ENCODE results near the gene CEACAM7.

The CEACAM7 gene

DNA sequence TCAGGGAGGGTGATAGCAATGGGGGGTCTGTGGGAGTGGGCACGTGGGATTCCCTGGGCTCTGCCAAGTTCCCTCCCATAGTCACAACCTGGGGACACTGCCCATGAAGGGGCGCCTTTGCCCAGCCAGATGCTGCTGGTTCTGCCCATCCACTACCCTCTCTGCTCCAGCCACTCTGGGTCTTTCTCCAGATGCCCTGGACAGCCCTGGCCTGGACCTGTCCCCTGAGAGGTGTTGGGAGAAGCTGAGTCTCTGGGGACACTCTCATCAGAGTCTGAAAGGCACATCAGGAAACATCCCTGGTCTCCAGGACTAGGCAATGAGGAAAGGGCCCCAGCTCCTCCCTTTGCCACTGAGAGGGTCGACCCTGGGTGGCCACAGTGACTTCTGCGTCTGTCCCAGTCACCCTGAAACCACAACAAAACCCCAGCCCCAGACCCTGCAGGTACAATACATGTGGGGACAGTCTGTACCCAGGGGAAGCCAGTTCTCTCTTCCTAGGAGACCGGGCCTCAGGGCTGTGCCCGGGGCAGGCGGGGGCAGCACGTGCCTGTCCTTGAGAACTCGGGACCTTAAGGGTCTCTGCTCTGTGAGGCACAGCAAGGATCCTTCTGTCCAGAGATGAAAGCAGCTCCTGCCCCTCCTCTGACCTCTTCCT lies 9.3 kb upstream of the CEACAM7 start:
- Histone ChIP-seq H3K36me3 (ENCODE audit: control insufficient read depth in 2 of 2, insufficient read depth in 1 of 2, low read length in 2 of 2) (no peaks in the 10 kb centered on the region), H3K4me1 (ENCODE audit: control insufficient read depth, insufficient read depth, low read length) (peaks cover 3% of the 10 kb centered on the region; the same call in 1 of the 2 replicates), H3K4me3 (ENCODE audit: low read depth, low read length) (no peak overlapping the region), H3K9me3 (ENCODE audit: control insufficient read depth, insufficient read depth, low read depth, low read length) (no peaks in the 10 kb centered on the region), H3K27ac (ENCODE audit: extremely low read depth, low read depth, low read length) (no peak overlapping the region)
- ChIA-PET POLR2A (no interaction called here), CTCF (interaction anchor here (0.8 to 3.8 kb wide), 6 partner anchors 10 to 56 kb away, joined by 3 to 44 read pairs (median 4); partner anchors contain the start of gene CEACAM5)
- TF ChIP-seq ZNF155 (tag by site-specific recombination; IDR thresholded peaks at IDR 0.05) (no peak), ZNF274 (IDR thresholded peaks at IDR 0.05; ENCODE audit: low read length) (no peak), ZNF274 (tag by site-specific recombination; IDR thresholded peaks at IDR 0.05; ENCODE audit: borderline replicate concordance) (no peak), ZNF324 (tag by site-specific recombination; IDR thresholded peaks at IDR 0.05) (no peak)

DNA sequence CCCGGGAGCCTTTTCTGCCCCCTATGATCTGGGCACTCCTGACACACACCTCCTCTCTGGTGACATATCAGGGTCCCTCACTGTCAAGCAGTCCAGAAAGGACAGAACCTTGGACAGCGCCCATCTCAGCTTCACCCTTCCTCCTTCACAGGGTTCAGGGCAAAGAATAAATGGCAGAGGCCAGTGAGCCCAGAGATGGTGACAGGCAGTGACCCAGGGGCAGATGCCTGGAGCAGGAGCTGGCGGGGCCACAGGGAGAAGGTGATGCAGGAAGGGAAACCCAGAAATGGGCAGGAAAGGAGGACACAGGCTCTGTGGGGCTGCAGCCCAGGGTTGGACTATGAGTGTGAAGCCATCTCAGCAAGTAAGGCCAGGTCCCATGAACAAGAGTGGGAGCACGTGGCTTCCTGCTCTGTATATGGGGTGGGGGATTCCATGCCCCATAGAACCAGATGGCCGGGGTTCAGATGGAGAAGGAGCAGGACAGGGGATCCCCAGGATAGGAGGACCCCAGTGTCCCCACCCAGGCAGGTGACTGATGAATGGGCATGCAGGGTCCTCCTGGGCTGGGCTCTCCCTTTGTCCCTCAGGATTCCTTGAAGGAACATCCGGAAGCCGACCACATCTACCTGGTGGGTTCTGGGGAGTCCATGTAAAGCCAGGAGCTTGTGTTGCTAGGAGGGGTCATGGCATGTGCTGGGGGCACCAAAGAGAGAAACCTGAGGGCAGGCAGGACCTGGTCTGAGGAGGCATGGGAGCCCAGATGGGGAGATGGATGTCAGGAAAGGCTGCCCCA lies 8.5 kb upstream of the CEACAM7 start:
- POLR2A ChIA-PET, result no interaction called here
- H3K36me3 ChIP-seq (ENCODE audit: control insufficient read depth in 2 of 2, insufficient read depth in 1 of 2, low read length in 2 of 2), result no peaks in the 10 kb centered on the region
- CTCF ChIA-PET, result interaction anchor here (1.1 to 3.8 kb wide), 4 partner anchors 11 to 57 kb away, joined by 3 to 44 read pairs (median 5); partner anchors contain the start of gene CEACAM5
- no peaks in the 10 kb centered on the region for H3K9me3 ChIP-seq (ENCODE audit: control insufficient read depth, insufficient read depth, low read depth, low read length)
- TF ChIP-seq, protein P1, sequence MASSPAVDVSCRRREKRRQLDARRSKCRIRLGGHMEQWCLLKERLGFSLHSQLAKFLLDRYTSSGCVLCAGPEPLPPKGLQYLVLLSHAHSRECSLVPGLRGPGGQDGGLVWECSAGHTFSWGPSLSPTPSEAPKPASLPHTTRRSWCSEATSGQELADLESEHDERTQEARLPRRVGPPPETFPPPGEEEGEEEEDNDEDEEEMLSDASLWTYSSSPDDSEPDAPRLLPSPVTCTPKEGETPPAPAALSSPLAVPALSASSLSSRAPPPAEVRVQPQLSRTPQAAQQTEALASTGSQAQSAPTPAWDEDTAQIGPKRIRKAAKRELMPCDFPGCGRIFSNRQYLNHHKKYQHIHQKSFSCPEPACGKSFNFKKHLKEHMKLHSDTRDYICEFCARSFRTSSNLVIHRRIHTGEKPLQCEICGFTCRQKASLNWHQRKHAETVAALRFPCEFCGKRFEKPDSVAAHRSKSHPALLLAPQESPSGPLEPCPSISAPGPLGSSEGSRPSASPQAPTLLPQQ (tag by site-specific recombination; IDR thresholded peaks at IDR 0.05), result no peak
- TF ChIP-seq, protein P2, sequence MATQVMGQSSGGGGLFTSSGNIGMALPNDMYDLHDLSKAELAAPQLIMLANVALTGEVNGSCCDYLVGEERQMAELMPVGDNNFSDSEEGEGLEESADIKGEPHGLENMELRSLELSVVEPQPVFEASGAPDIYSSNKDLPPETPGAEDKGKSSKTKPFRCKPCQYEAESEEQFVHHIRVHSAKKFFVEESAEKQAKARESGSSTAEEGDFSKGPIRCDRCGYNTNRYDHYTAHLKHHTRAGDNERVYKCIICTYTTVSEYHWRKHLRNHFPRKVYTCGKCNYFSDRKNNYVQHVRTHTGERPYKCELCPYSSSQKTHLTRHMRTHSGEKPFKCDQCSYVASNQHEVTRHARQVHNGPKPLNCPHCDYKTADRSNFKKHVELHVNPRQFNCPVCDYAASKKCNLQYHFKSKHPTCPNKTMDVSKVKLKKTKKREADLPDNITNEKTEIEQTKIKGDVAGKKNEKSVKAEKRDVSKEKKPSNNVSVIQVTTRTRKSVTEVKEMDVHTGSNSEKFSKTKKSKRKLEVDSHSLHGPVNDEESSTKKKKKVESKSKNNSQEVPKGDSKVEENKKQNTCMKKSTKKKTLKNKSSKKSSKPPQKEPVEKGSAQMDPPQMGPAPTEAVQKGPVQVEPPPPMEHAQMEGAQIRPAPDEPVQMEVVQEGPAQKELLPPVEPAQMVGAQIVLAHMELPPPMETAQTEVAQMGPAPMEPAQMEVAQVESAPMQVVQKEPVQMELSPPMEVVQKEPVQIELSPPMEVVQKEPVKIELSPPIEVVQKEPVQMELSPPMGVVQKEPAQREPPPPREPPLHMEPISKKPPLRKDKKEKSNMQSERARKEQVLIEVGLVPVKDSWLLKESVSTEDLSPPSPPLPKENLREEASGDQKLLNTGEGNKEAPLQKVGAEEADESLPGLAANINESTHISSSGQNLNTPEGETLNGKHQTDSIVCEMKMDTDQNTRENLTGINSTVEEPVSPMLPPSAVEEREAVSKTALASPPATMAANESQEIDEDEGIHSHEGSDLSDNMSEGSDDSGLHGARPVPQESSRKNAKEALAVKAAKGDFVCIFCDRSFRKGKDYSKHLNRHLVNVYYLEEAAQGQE (tag by site-specific recombination; IDR thresholded peaks at IDR 0.05), result peak; percentile 97
- no peak for TF ChIP-seq KLF10 (tag by site-specific recombination; IDR thresholded peaks at IDR 0.05)
- no peak overlapping the region for H3K4me3 ChIP-seq (ENCODE audit: low read depth, low read length)
- no peak overlapping the region for H3K27ac ChIP-seq (ENCODE audit: extremely low read depth, low read depth, low read length)
- no peaks in the 10 kb centered on the region for H3K4me1 ChIP-seq (ENCODE audit: control insufficient read depth, insufficient read depth, low read length)

DNA sequence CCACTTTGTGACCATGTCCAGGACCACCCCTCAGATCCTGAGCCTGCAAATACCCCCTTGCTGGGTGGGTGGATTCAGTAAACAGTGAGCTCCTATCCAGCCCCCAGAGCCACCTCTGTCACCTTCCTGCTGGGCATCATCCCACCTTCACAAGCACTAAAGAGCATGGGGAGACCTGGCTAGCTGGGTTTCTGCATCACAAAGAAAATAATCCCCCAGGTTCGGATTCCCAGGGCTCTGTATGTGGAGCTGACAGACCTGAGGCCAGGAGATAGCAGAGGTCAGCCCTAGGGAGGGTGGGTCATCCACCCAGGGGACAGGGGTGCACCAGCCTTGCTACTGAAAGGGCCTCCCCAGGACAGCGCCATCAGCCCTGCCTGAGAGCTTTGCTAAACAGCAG lies 7.7 kb upstream of the CEACAM7 start:
- Histone ChIP-seq H3K27ac (ENCODE audit: extremely low read depth, low read depth, low read length) (no peak overlapping the region), H3K36me3 (ENCODE audit: control insufficient read depth in 2 of 2, insufficient read depth in 1 of 2, low read length in 2 of 2) (no peaks in the 10 kb centered on the region), H3K4me3 (ENCODE audit: low read depth, low read length) (no peak overlapping the region), H3K9me3 (ENCODE audit: control insufficient read depth, insufficient read depth, low read depth, low read length) (no peaks in the 10 kb centered on the region), H3K4me1 (ENCODE audit: control insufficient read depth, insufficient read depth, low read length) (no peaks in the 10 kb centered on the region)
- POLR2A ChIA-PET, result no interaction called here
- CTCF ChIA-PET, result interaction anchor here (0.6 to 3.8 kb wide), 5 partner anchors 12 to 105 kb away, joined by 3 to 44 read pairs (median 3); partner anchors contain the start of gene CEACAM5
- TF ChIP-seq ZIC2 (tag by site-specific recombination; IDR thresholded peaks at IDR 0.05) (no peak), ZBTB8A (tag by site-specific recombination; IDR thresholded peaks at IDR 0.05) (no peak), ZNF548 (tag by site-specific recombination; IDR thresholded peaks at IDR 0.05) (no peak), SP2 (tag by site-specific recombination; IDR thresholded peaks at IDR 0.05) (no peak), ZNF155 (tag by site-specific recombination; IDR thresholded peaks at IDR 0.05) (no peak), ZNF626 (tag by site-specific recombination; IDR thresholded peaks at IDR 0.05) (no peak)
